GM21619 (cell line): ENCODE results near the gene KIAA1614.

Experiments
- ATAC-seq: cut with Tn5 transposase; IDR thresholded peaks from one replicate; pipeline ENCODE4 v1.9.1; 2021; ENCODE audit not compliant: unreplicated experiment

Gene KIAA1614

GRCh38 chr1:180925471-180926051, 12.9 kb downstream of the KIAA1614 start:
- no peak for ATAC-seq

GRCh38 chr1:180926164-180926981, 13.7 kb downstream of the KIAA1614 start:
- ATAC-seq = no peak

GRCh38 chr1:180927348-180927747, 14.7 kb downstream of the KIAA1614 start:
- no peak for ATAC-seq

- ATAC-seq = no peak
Observed at GRCh38 chr1:180927841-180928240, 15.1 kb downstream of the KIAA1614 start.

GRCh38 chr1:180928331-180929230, 15.9 kb downstream of the KIAA1614 start:
- no peak for ATAC-seq

GRCh38 chr1:180929389-180929788, 16.7 kb downstream of the KIAA1614 start:
- no peak for ATAC-seq

GRCh38 chr1:180930687-180931086, 18.0 kb downstream of the KIAA1614 start:
- ATAC-seq = no peak

- ATAC-seq = no peak
Observed at GRCh38 chr1:180931529-180931928, 18.8 kb downstream of the KIAA1614 start.

GRCh38 chr1:180932378-180932777, 19.7 kb downstream of the KIAA1614 start:
- no peak for ATAC-seq

GRCh38 chr1:180933141-180933540, 20.4 kb downstream of the KIAA1614 start:
- no peak for ATAC-seq

GRCh38 chr1:180934563-180934962, 21.9 kb downstream of the KIAA1614 start:
- ATAC-seq = no peak

GRCh38 chr1:180935326-180936109, 22.8 kb downstream of the KIAA1614 start:
- no peak for ATAC-seq

- ATAC-seq = no peak
Observed at GRCh38 chr1:180936110-180937011, 23.7 kb downstream of the KIAA1614 start.

GRCh38 chr1:180937012-180937372, 24.3 kb downstream of the KIAA1614 start:
- no peak for ATAC-seq

- no peak for ATAC-seq
Observed at GRCh38 chr1:180937624-180938225, 25.0 kb downstream of the KIAA1614 start.

GRCh38 chr1:180939073-180939710, 26.5 kb downstream of the KIAA1614 start:
- no peak for ATAC-seq

- no peak for ATAC-seq
Observed at GRCh38 chr1:180939711-180940103, 27.0 kb downstream of the KIAA1614 start.

GRCh38 chr1:180940445-180940844, 27.7 kb downstream of the KIAA1614 start:
- no peak for ATAC-seq
